ENCODE data around the gene SIRT3.
"Not testable (repeated sequence)": the region's sequence is repeated elsewhere in the genome, so short reads cannot be mapped to it uniquely, and the experiment has no call there.

The SIRT3 gene

DNA sequence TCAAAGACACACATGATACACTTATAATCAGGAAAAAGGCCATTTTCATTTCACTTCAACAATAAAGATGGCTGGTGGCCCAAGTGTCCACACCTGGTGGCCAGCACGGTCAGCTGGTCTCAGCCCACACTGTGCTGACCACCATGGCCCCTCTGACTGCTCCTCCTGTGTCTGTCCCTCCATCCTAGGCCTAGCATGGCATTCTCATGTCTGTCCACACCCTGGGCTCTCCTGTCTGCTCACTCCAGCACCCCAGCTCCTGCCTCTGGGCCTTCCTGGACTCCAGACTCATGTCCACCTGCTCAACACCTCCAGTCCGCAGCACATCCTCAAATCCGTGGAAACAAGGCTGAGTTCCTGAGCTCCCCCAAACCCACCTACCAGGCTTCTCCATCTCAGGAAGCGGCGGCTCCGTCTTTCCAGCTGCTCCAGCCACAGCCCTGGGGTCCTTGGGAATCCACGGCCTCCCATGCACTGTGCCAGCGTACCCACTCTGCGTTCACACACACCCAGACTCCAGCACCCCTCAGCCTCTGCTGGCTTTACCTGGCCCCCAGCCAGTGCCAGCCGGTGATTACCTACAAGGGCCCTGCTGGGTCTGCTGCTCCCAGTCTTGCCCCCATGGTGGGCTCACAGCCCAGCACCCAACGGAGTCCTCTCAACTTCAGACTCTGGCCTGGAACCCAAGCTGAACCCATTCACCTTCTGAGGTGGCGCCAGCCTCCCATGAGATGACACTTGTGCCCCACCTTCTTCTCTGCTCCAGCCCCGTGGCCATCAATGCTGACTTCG is 13.9 kb downstream of the SIRT3 start:
- no peak for DNase-seq
- H3K27ac ChIP-seq: no peak overlapping the region
- in situ Hi-C loops (cut with HindIII; ENCODE audit: low pct_ligation_motif_present, low sequenced_read_pairs): no loop called here
- TF ChIP-seq, protein P1, sequence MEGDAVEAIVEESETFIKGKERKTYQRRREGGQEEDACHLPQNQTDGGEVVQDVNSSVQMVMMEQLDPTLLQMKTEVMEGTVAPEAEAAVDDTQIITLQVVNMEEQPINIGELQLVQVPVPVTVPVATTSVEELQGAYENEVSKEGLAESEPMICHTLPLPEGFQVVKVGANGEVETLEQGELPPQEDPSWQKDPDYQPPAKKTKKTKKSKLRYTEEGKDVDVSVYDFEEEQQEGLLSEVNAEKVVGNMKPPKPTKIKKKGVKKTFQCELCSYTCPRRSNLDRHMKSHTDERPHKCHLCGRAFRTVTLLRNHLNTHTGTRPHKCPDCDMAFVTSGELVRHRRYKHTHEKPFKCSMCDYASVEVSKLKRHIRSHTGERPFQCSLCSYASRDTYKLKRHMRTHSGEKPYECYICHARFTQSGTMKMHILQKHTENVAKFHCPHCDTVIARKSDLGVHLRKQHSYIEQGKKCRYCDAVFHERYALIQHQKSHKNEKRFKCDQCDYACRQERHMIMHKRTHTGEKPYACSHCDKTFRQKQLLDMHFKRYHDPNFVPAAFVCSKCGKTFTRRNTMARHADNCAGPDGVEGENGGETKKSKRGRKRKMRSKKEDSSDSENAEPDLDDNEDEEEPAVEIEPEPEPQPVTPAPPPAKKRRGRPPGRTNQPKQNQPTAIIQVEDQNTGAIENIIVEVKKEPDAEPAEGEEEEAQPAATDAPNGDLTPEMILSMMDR (IDR thresholded peaks at IDR 0.05; ENCODE audit: low read depth, low read length, missing control alignments): no peak
- H3K36me3 ChIP-seq (replicated peaks): peaks cover 2% of the 10 kb centered on the region
- H3K27me3 ChIP-seq (replicated peaks): no peaks in the 10 kb centered on the region
- H3K4me3 ChIP-seq (ENCODE audit: low read depth, low read length): no peak overlapping the region

DNA sequence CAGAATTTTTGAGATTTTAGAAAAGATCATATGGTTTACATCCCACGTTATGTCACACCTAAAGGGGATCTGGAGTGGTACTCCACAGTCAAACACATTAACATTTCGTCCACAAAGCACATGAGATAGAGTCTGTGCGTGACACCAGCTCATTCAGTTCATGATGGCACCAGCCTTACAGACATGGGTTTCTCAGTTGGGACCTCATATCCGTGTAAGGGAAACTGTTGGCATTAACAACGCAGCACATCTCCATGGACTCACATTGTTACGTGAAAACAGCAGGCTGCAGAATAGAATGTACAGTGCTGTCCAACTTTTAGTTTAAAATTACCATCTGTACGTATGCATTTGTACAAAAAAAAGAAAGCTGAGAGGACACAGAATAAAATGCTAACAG is 14.6 kb downstream of the SIRT3 start:
- no peaks in the 10 kb centered on the region for H3K27me3 ChIP-seq (replicated peaks)
- no peak overlapping the region for H3K4me3 ChIP-seq (ENCODE audit: low read depth, low read length)
- H3K36me3 ChIP-seq (replicated peaks): peaks cover 2% of the 10 kb centered on the region
- no peak for DNase-seq
- TF ChIP-seq, protein P1 (IDR thresholded peaks at IDR 0.05; ENCODE audit: low read depth, low read length, missing control alignments): no peak
- in situ Hi-C loops (cut with HindIII; ENCODE audit: low pct_ligation_motif_present, low sequenced_read_pairs): no loop called here
- no peak overlapping the region for H3K27ac ChIP-seq

DNA sequence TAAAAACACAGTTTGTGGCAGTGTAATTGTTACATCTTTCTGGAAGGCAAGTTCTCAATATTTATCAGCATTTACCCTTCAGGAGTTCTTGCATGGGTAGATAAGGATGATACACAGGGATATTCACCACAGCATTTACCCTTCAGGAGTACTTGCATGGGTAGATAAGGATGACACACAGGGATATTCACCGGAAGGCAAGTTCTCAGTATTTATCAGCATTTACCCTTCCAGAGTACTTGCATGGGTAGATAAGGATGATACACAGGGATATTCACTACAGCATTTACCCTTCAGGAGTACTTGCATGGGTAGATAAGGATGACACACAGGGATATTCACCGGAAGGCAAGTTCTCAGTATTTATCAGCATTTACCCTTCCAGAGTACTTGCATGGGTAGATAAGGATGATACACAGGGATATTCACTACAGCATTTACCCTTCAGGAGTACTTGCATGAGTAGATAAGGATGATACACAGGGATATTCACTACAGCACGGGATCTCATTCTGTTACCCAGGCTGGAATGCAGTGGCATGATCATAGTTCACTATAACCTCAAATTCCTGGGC is 15.4 kb downstream of the SIRT3 start:
- H3K36me3 ChIP-seq (replicated peaks); H3K27me3 ChIP-seq (replicated peaks); H3K27ac ChIP-seq; H3K4me3 ChIP-seq (ENCODE audit: low read depth, low read length); DNase-seq; in situ Hi-C loops (cut with HindIII; ENCODE audit: low pct_ligation_motif_present, low sequenced_read_pairs): not testable (repeated sequence)

DNA sequence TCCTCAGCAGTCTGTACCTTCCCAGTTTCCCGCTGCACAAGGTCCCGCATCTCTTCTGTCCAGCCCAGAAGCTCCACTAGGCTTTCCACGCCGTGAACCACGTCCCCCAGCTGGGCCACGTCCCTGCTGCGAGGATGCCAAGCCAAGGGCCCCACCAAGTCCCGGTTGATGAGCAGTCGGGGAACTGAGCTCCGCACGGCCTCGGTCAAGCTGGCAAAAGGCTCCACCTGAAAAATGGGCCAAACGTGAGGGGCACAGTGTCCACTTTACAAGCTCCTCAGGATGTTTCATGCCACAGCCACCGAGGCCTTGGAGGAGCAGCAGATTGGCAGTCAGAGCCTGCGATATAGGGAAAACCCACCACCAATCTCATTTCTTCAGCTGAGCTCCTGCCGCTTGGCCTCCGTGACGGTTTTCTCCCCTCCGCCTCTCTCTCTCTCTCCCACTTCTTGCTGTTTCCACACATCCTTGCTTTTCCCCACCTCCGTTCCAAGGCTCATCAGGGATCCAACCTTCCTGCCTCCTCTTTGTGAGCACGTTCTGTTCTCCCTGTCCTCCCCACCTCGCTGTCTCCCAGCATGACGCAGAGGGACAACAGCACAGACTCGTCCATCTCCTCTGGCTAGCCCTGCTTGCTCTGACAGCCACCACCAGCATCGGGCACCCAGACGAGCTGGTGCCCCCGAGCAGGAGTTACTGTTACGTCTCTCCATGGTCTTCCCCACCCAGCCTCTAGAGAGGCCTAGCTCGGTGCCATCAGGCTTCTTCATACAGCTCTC is 17.1 kb downstream of the SIRT3 start:
- DNase-seq: no peak
- in situ Hi-C loops (cut with HindIII; ENCODE audit: low pct_ligation_motif_present, low sequenced_read_pairs): no loop called here
- Histone ChIP-seq H3K4me3 (ENCODE audit: low read depth, low read length) (no peak overlapping the region), H3K36me3 (replicated peaks) (peaks cover 19% of the 10 kb centered on the region), H3K27me3 (replicated peaks) (no peaks in the 10 kb centered on the region), H3K27ac (no peak overlapping the region)
- TF ChIP-seq, protein P1 (IDR thresholded peaks at IDR 0.05; ENCODE audit: low read depth, low read length, missing control alignments): no peak

DNA sequence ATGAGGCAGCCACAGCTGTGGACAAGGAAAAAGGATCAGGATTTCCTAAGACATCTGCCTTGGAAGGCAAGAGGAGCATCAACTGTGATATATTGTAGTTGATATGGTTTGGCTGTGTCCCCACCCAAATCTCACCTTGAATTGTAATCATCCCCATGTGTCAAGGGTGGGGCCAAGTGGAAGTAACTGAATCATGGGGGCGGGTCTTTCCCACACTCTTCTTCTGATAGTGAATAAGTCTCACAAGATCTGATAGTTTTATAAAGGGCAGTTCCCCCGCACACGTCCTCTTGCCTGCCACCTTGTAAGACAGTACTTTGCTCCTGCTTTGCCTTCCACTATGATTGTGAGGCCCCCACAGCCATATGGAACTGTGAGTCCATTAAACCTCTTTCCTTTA is 18.4 kb downstream of the SIRT3 start:
- peaks cover 32% of the 10 kb centered on the region for H3K36me3 ChIP-seq (replicated peaks)
- in situ Hi-C loops (cut with HindIII; ENCODE audit: low pct_ligation_motif_present, low sequenced_read_pairs): no loop called here
- no peaks in the 10 kb centered on the region for H3K27me3 ChIP-seq (replicated peaks)
- no peak for DNase-seq
- H3K4me3 ChIP-seq (ENCODE audit: low read depth, low read length): no peak overlapping the region
- no peak overlapping the region for H3K27ac ChIP-seq
- TF ChIP-seq, protein P1 (IDR thresholded peaks at IDR 0.05; ENCODE audit: low read depth, low read length, missing control alignments): no peak

Measured in brain microvascular endothelial cell (primary cell).